PFSK-1 (cell line): ENCODE results near the gene STK24.

Source experiments
- POLR2AphosphoS5 ChIP-seq: IDR thresholded peaks from 2 replicates; pipeline ENCODE4 v1.6.1; 2012; ENCODE audit warnings: low read depth, mild to moderate bottlenecking, control low read depth, low read length, moderate library complexity
- TAF1 ChIP-seq: IDR thresholded peaks from 2 replicates; pipeline ENCODE4 v1.6.1; 2012; ENCODE audit warnings: low read length, control low read depth, borderline replicate concordance; ENCODE audit not compliant: insufficient read depth
- TF ChIP-seq, protein P1 (sequence below), 2 experiments: IDR thresholded peaks; 2 replicates each; pipeline versions ENCODE4 v1.6.1 to v1.8.0; 2011 to 2012; ENCODE audit warnings: low read depth in 2 of 2, low read length in 2 of 2, control low read depth in 1 of 2, inconsistent platforms in 1 of 2, mild to moderate bottlenecking in 1 of 2, moderate library complexity in 1 of 2; ENCODE audit not compliant: insufficient read depth in 1 of 2

GRCh38 chr13:98462946-98463345, 114.0 kb downstream of the STK24 start:
- TF ChIP-seq POLR2AphosphoS5 (no peak), TAF1 (no peak)
- TF ChIP-seq, protein P1, sequence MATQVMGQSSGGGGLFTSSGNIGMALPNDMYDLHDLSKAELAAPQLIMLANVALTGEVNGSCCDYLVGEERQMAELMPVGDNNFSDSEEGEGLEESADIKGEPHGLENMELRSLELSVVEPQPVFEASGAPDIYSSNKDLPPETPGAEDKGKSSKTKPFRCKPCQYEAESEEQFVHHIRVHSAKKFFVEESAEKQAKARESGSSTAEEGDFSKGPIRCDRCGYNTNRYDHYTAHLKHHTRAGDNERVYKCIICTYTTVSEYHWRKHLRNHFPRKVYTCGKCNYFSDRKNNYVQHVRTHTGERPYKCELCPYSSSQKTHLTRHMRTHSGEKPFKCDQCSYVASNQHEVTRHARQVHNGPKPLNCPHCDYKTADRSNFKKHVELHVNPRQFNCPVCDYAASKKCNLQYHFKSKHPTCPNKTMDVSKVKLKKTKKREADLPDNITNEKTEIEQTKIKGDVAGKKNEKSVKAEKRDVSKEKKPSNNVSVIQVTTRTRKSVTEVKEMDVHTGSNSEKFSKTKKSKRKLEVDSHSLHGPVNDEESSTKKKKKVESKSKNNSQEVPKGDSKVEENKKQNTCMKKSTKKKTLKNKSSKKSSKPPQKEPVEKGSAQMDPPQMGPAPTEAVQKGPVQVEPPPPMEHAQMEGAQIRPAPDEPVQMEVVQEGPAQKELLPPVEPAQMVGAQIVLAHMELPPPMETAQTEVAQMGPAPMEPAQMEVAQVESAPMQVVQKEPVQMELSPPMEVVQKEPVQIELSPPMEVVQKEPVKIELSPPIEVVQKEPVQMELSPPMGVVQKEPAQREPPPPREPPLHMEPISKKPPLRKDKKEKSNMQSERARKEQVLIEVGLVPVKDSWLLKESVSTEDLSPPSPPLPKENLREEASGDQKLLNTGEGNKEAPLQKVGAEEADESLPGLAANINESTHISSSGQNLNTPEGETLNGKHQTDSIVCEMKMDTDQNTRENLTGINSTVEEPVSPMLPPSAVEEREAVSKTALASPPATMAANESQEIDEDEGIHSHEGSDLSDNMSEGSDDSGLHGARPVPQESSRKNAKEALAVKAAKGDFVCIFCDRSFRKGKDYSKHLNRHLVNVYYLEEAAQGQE (IDR thresholded peaks at IDR 0.05; ENCODE audit: insufficient read depth in 1 of 2, low read depth in 2 of 2, low read length in 2 of 2): no peak
